ENCODE measurements around the gene POLR3F.

- no peak for TF ChIP-seq POLR2A (IDR thresholded peaks at IDR 0.05)
- TF ChIP-seq POLR2AphosphoS5 (IDR thresholded peaks at IDR 0.05; ENCODE audit: insufficient read depth in 1 of 2, low read depth in 1 of 2): no peak
- no peak for TF ChIP-seq CTCF (IDR thresholded peaks at IDR 0.05)
Measured at GRCh38 chr20:18515973-18516372, 48.8 kb downstream of the POLR3F start.

Measured in vagina (tissue), 2 donors.